OCI-LY7 (cell line): ENCODE results near the gene RDH5. TPM values are rescaled to one million over a fixed set of nuclear protein-coding genes. Genes with fewer than 3 reads are reported as not detected.

Experiments used
- BruUV-seq: library from RNA; stranded (reverse); fragments of 400-500 nt; replicated peaks from 2 replicates; lab custom pipeline; 2021; lab: Mats Ljungman, UMichigan
- CTCF ChIA-PET: fragments of 300-600 bp; sonication (Branson Sonifier 250); formaldehyde crosslinking; loops from one replicate; lab custom pipeline; 2022; ENCODE audit warnings: antibody characterized with exemption; ENCODE audit not compliant: unreplicated experiment; lab: Charles Lee
- POLR2A ChIA-PET: fragments of 300-600 bp; sonication (Branson Sonifier 250); formaldehyde crosslinking; loops from one replicate; lab custom pipeline; 2022; ENCODE audit warnings: antibody characterized with exemption; lab: Charles Lee
- DNase-seq: peaks from one replicate; pipeline ENCODE4 v3.0.0-alpha.2; 2015; ENCODE audit warnings: low spot score
- H2AFZ ChIP-seq: fragments of 200-600 bp; sonication (generic), shearing (Covaris generic); 2 replicates; pipeline ENCODE4 v1.6.1; 2014; ENCODE audit warnings: mild to moderate bottlenecking, antibody characterized with exemption, low read length, moderate library complexity
- H3K27ac ChIP-seq: fragments of 200-600 bp; sonication (generic); 2 replicates; pipeline ENCODE4 v1.5.1; 2014; ENCODE audit warnings: mixed run types, low read depth, mild to moderate bottlenecking, moderate library complexity, low read length, inconsistent platforms; ENCODE audit not compliant: poor library complexity, severe bottlenecking
- H3K36me3 ChIP-seq: fragments of 200-600 bp; sonication (generic); 2 replicates; pipeline ENCODE4 v1.6.1; 2014; ENCODE audit warnings: mild to moderate bottlenecking, antibody characterized with exemption, low read length, moderate library complexity, mixed read lengths; ENCODE audit not compliant: insufficient read depth
- H3K4me1 ChIP-seq: fragments of 200-600 bp; sonication (generic); 2 replicates; pipeline ENCODE4 v1.5.1; 2014; ENCODE audit warnings: mild to moderate bottlenecking, low read length; ENCODE audit not compliant: insufficient read depth, poor library complexity, severe bottlenecking
- H3K4me2 ChIP-seq: fragments of 200-600 bp; sonication (generic); 2 replicates; pipeline ENCODE4 v1.6.1; 2014; ENCODE audit warnings: mild to moderate bottlenecking, low read length
- H3K4me3 ChIP-seq: fragments of 200-600 bp; sonication (generic); 2 replicates; pipeline ENCODE4 v1.5.1; 2014; ENCODE audit warnings: mild to moderate bottlenecking, low read depth, low read length; ENCODE audit not compliant: poor library complexity, severe bottlenecking
- H3K79me2 ChIP-seq: fragments of 200-600 bp; sonication (generic); 2 replicates; pipeline ENCODE4 v1.6.1; 2016; ENCODE audit warnings: low read depth, mild to moderate bottlenecking, low read length, moderate library complexity, mixed read lengths; ENCODE audit not compliant: insufficient read depth
- H3K9me2 ChIP-seq: fragments of 200-600 bp; sonication (generic); 2 replicates; pipeline ENCODE4 v1.6.1; 2016; ENCODE audit warnings: mild to moderate bottlenecking, low read length, mixed read lengths; ENCODE audit not compliant: insufficient read depth
- H3K9me3 ChIP-seq: fragments of 200-600 bp; sonication (generic); 2 replicates; pipeline ENCODE4 v1.6.1; 2014; ENCODE audit warnings: mild to moderate bottlenecking, mixed run types, low read length, mixed read lengths
- H4K20me1 ChIP-seq: fragments of 200-600 bp; sonication (generic); 2 replicates; pipeline ENCODE4 v1.6.1; 2014; ENCODE audit warnings: mild to moderate bottlenecking, antibody characterized with exemption, low read length, moderate library complexity, mixed read lengths; ENCODE audit not compliant: insufficient read depth
- EZH2phosphoT487 ChIP-seq: fragments of 200-600 bp; sonication (generic); IDR thresholded peaks from 2 replicates; pipeline ENCODE4 v1.6.1; 2018; ENCODE audit warnings: low read depth, borderline replicate concordance, mild to moderate bottlenecking, mixed run types, antibody characterized with exemption, low read length, moderate library complexity, mixed read lengths
- intact Hi-C: fragments of 100-400 bp; cut with micrococcal nuclease; formaldehyde crosslinking; loops from one replicate; pipeline ENCODE4 v1.10.0; 2022; ENCODE audit not compliant: unreplicated experiment
- total RNA-seq, 2 experiments: library from RNA; depleted of rRNA in 1 of 2; stranded (reverse); fragments of >200 nt in 1 of 2; shearing (Covaris generic) in 1 of 2; gene quantifications; 2 replicates each; pipeline ENCODE4 v1.2.3, GENCODE V29; 2014 to 2022
- TF ChIP-seq, protein P1 (sequence below): fragments of 200-600 bp; sonication (generic); conservative IDR thresholded peaks from 2 replicates; pipeline ENCODE4 v1.5.1; 2014; ENCODE audit warnings: mild to moderate bottlenecking, antibody characterized with exemption, low read length, moderate library complexity, mixed read lengths

Gene RDH5
- total RNA-seq, 2 experiments from 2014 or later, result 6.2 to 20.1 TPM

DNA sequence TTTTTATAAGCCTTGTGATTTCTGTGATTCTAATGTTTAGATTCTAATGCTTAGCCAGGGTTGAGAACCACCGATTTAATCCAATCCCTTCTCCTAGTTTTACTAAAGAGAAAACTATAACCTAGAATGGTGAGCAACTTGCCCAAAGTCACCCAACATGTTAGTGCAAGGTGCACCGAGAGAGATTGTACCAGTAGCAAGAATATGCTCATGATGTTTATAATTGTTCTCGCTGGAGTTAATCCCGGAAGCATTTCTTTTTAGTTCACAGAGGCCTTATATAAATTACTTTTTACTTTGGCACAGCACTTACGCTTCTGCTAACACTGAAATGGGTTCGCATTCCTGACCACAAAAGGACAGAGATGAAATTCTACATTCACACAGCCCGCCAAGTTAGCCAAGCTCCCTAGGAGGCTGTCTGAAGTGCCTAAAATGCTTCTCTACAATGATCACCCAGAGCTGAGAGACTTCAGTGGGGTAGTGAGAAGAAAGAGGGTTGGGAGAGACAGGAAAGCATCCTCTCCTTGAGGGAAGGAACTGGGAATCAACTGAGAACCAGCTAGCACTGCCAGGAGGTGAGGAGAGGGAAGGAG, 4.9 kb upstream of the RDH5 start:
- TSS peak; percentile 98 for BruUV-seq
- no peaks in the 10 kb centered on the region for H3K9me3 ChIP-seq
- H3K9me2 ChIP-seq, result no peaks in the 10 kb centered on the region
- H3K79me2 ChIP-seq, result peaks cover 16% of the 10 kb centered on the region; the same call in 1 of the 2 replicates
- no peak for DNase-seq
- CTCF ChIA-PET, result interaction anchor here (1.0 to 1.4 kb wide), 4 partner anchors 9 to 42 kb away, joined by 3 to 8 read pairs (median 5); no protein-coding TSS in a partner anchor
- TF ChIP-seq, protein P1, sequence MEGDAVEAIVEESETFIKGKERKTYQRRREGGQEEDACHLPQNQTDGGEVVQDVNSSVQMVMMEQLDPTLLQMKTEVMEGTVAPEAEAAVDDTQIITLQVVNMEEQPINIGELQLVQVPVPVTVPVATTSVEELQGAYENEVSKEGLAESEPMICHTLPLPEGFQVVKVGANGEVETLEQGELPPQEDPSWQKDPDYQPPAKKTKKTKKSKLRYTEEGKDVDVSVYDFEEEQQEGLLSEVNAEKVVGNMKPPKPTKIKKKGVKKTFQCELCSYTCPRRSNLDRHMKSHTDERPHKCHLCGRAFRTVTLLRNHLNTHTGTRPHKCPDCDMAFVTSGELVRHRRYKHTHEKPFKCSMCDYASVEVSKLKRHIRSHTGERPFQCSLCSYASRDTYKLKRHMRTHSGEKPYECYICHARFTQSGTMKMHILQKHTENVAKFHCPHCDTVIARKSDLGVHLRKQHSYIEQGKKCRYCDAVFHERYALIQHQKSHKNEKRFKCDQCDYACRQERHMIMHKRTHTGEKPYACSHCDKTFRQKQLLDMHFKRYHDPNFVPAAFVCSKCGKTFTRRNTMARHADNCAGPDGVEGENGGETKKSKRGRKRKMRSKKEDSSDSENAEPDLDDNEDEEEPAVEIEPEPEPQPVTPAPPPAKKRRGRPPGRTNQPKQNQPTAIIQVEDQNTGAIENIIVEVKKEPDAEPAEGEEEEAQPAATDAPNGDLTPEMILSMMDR, result no peak
- no peak for TF ChIP-seq EZH2phosphoT487
- peak overlapping the region; percentile 66 for H2AFZ ChIP-seq
- peak overlapping the region; percentile 81 for H3K27ac ChIP-seq
- intact Hi-C loops, result loop anchor here (5.0 kb wide), 1 partner anchor 43 kb away; no protein-coding TSS in a partner anchor
- H3K4me1 ChIP-seq, result peaks cover 28% of the 10 kb centered on the region
- peak overlapping the region; percentile 92 for H3K4me2 ChIP-seq
- H4K20me1 ChIP-seq, result no peaks in the 10 kb centered on the region
- H3K4me3 ChIP-seq, result peak overlapping the region; percentile 77
- H3K36me3 ChIP-seq, result peaks cover 17% of the 10 kb centered on the region
- POLR2A ChIA-PET, result interaction anchor here (0.7 to 2.7 kb wide), 9 partner anchors 9 to 103 kb away, joined by 3 to 14 read pairs (median 6); partner anchors contain the start of genes CD63 and ORMDL2

DNA sequence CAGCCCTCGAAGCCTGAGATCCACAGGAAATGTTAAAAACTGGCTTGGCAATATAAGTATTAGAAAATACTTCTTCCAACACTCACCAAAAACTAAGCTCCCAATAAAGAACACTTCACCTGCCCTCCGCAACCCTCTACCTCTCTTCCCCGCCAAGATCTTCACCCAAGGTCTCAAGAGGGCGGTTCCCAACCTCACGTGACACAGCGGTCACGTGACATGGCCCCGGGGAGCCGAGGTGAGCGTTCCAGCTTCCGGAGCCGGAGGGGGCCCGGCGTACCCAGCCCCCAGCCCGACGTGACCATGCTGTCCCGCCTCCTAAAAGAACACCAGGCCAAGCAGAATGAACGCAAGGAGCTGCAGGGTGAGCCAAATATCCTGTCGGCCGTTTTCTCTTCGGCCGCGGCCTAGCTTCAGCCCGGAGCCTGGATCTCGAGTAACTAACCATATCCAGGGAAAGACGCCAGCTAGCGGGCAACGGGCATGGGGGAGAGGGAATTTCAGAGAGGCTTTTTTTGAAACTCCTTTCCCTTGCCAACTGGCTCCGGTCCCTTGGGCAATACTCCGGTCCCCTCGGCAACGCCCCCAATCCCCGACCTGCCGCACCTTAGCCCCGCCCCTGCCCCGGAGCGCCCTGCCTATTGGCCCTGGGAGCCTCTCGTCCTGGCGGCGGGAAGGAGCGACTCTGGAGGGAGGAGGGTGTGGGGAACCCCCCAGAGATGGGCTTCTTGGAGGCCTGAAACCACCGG, 4.2 kb upstream of the RDH5 start, which contains the start of gene BLOC1S1:
BLOC1S1 (plus strand) TSS at position 214 of the 749 bp plus-strand sequence; CDS start at position 220, 6 bp downstream.
- Histone ChIP-seq H3K4me2 (peak within 1 kb of the TSS; percentile 92), H3K9me3 (no peaks in the 10 kb centered on the region), H3K79me2 (peaks cover 16% of the 10 kb centered on the region; the same call in 1 of the 2 replicates), H3K27ac (peak within 1 kb of the TSS; percentile 81), H3K4me3 (peak within 1 kb of the TSS; percentile 77), H3K9me2 (no peaks in the 10 kb centered on the region), H3K4me1 (peaks cover 28% of the 10 kb centered on the region), H4K20me1 (no peaks in the 10 kb centered on the region), H2AFZ (peak within 1 kb of the TSS; percentile 66), H3K36me3 (peaks cover 24% of the 10 kb centered on the region)
- ChIA-PET CTCF (interaction anchor here (1.0 to 1.4 kb wide), 4 partner anchors 9 to 42 kb away, joined by 3 to 8 read pairs (median 5); no protein-coding TSS in a partner anchor), POLR2A (interaction anchor here (0.6 to 2.7 kb wide), 13 partner anchors 10 to 734 kb away, joined by 3 to 14 read pairs (median 5); partner anchors contain the start of genes CD63 and ORMDL2)
- TF ChIP-seq EZH2phosphoT487, result no peak
- TF ChIP-seq, protein P1, result no peak
- BruUV-seq, result TSS peak; percentile 61
- intact Hi-C loops, result loop anchor here (1.0 to 5.0 kb wide), 2 partner anchors 13 to 44 kb away; partner anchors contain the start of gene CD63
- DNase-seq, result peak; percentile 97
